HG03025 (cell line): ENCODE results near the gene TRIM37.
"Not testable (repeated sequence)": the region's sequence is repeated elsewhere in the genome, so short reads cannot be mapped to it uniquely, and the experiment has no call there.

Experiments
- ATAC-seq: cut with Tn5 transposase; IDR thresholded peaks from one replicate; pipeline ENCODE4 v1.9.1; 2021; ENCODE audit warnings: mild to moderate bottlenecking, moderate library complexity; ENCODE audit not compliant: unreplicated experiment, low FRiP score

Gene TRIM37

DNA sequence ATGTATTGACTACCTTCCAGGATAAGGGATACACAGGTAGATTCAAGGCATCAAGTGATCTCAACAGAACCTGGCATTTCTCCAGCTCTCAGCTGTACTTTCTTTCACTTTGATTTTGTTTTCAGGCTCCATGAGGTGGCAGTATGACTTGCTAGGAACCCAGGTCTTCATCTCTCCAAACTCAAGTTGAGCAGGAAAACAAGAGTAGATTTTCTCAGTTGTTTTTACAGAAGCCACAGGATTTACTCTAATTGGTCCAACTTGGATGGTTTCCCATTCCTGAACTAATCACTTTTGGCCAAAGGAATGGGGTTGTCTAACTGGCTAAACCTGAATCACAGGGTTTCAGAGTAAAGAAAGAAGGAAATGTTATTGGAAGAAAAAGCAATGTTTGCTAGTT is 146.6 kb downstream of the TRIM37 start:
- no peak for ATAC-seq

DNA sequence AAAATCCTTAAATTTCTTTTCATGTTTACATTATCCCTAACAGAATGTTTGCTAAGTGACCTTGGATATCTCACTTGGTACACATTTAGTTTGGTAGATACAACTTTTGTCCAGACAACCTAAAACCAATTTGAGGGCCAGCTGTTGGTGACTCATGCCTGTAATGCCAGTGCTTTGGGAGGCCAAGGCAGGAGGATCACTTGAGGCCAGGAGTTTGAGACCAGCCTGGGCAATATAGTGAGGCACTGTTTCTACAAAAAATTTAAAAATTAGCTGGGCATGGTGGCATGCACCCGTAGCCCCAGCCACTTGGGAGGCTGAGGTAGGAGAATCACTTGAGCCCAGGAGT is 149.0 kb downstream of the TRIM37 start:
- not testable (repeated sequence) for ATAC-seq

DNA sequence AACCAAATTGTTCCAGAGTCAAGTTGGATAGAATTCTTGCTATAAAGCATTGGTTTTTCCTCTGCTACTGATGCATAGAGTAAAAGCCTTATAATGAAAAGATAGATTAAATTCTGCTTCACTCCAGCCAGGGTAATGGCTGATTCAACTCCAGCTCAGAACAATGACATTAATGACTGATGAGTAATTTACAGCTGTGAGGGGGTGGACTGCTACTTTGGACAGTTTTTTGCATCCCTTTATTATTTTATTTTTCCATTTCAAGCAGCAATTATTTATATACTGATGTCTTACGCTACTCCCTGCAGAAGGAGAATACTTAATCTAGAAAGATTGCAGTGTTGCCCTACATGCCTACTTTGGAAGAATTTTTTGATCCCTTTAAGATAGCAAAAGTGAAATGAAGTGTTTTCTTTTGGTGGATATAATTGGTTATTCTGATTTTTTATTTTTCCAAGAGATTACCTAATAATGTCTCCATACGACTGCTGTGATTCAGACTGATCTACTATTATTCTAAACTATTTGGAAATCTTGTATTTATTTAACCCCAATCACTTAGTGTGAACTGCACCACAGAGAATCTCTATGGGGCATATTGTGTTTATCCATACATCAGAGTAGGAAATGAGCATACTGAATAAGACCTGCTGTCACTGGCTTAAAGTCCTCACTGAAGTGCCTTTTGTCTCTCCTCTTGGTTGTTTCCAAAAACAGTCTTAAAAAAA is 149.5 kb downstream of the TRIM37 start:
- no peak for ATAC-seq

- ATAC-seq, result not testable (repeated sequence)
Measured at GRCh38 chr17:58954358-58954757, 152.3 kb downstream of the TRIM37 start.

DNA sequence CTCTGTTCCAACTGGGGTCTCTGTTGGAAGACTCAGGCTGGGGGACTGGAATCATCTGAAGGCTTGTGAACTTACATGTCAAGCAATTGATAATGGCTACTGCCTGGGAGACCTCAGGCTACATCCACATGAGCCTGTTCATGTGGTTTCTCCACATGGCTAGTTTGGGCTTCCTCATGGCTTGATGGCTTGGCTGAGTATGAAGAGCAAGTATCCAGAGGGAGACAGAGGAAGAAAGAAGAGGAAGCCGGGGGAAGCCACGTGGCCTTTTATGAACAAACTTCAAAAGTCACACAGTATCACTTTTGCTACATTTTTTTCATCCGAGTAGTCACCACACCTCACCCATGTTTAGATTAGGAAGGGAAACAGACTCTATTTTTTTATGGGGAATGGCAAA is 158.9 kb downstream of the TRIM37 start:
- no peak for ATAC-seq

- ATAC-seq, result no peak
Measured at GRCh38 chr17:58947411-58947810, 159.3 kb downstream of the TRIM37 start.

- ATAC-seq, result no peak
Measured at GRCh38 chr17:58944166-58944565, 162.5 kb downstream of the TRIM37 start.

DNA sequence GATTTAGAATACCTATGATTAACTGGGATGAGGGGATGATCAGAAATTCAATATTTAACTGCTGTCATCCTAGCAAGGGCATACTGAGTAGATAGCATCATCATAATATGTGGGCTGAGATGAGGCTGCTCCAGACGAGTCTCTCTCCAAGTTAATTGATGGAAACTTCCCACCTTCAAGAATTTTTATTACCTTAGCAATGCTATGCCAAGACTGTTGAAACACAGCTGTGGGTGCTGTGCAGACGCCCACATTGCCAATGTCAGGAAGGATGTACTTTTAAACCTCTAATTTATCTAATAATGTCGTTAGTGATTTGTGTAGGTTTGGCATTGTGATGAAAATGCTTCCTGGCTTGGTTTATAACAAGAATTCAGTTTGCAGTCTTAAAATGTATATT is 170.4 kb downstream of the TRIM37 start:
- no peak for ATAC-seq

DNA sequence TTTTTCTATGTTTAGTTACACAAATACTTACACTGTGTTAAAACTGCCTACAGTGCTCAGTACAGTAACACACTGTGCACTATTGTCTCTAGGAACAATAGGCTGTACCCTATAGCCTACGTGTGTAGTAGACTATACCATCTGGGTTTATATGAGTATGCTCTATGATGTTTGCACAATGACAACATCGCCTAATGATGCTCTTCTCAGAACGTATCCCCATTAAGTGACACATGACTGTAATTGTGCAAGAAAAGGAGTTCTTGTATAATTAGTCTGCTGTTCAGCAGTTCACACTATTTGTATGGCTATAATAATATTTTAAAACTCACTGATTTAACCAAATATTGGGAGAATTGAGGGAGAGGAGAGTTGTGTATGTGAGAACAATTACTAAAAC is 173.7 kb downstream of the TRIM37 start:
- no peak for ATAC-seq
